HepG2 (cell line): ENCODE data around the gene CDT1. TPM values are rescaled to one million over a fixed set of nuclear protein-coding genes. Genes with fewer than 3 reads are reported as not detected.

ENCODE experiments used
- CEBPG ChIP-seq: IDR thresholded peaks from 2 replicates; pipeline ENCODE4 v1.6.1; 2016
- ESRRA ChIP-seq: sonication (generic); formaldehyde crosslinking; IDR thresholded peaks from 2 replicates; pipeline ENCODE4 v1.5.1; 2020; ENCODE audit warnings: mild to moderate bottlenecking, low read depth, missing genetic modification reagents
- FOXK2 ChIP-seq: fragments of 450-650 bp; IDR thresholded peaks from 2 replicates; pipeline ENCODE4 v1.6.1; 2016
- KAT2B ChIP-seq: fragments of 150-350 bp; IDR thresholded peaks from 2 replicates; pipeline ENCODE4 v1.6.1; 2014; ENCODE audit warnings: low read depth, low read length, borderline replicate concordance
- MED8 ChIP-seq: sonication (generic); formaldehyde crosslinking; IDR thresholded peaks from 2 replicates; pipeline ENCODE4 v1.8.1; 2023; ENCODE audit warnings: mild to moderate bottlenecking, missing genetic modification reagents; ENCODE audit not compliant: insufficient replicate concordance
- MLXIP ChIP-seq: sonication (generic); formaldehyde crosslinking; IDR thresholded peaks from 2 replicates; pipeline ENCODE4 v1.9.0; 2021; ENCODE audit warnings: missing genetic modification reagents, borderline replicate concordance
- MTA1 ChIP-seq: sonication (generic); formaldehyde crosslinking; IDR thresholded peaks from 2 replicates; pipeline ENCODE4 v1.4.0; 2020; ENCODE audit warnings: missing genetic modification reagents, mild to moderate bottlenecking, borderline replicate concordance
- NR1H2 ChIP-seq: sonication (generic); formaldehyde crosslinking; IDR thresholded peaks from 2 replicates; pipeline ENCODE4 v1.8.1; 2022; ENCODE audit warnings: low read depth, missing genetic modification reagents, borderline replicate concordance
- PHB2 ChIP-seq: fragments of 450-650 bp; IDR thresholded peaks from 2 replicates; pipeline ENCODE4 v1.6.1; 2018; ENCODE audit not compliant: partially characterized antibody
- RBFOX2 ChIP-seq: fragments of 200-400 bp; formaldehyde crosslinking; IDR thresholded peaks from 2 replicates; pipeline ENCODE4 v1.6.1; 2017; ENCODE audit warnings: low read depth, mild to moderate bottlenecking, low read length
- REXO4 ChIP-seq: sonication (generic); formaldehyde crosslinking; IDR thresholded peaks from 2 replicates; pipeline ENCODE4 v1.8.0; 2022; ENCODE audit warnings: missing genetic modification reagents, mild to moderate bottlenecking, borderline replicate concordance
- RFX3 ChIP-seq: IDR thresholded peaks from 2 replicates; pipeline ENCODE4 v1.6.1; 2016; ENCODE audit warnings: missing biosample characterization, missing genetic modification reagents
- ZBTB3 ChIP-seq: sonication (generic); formaldehyde crosslinking; IDR thresholded peaks from 2 replicates; pipeline ENCODE4 v1.4.0; 2020; ENCODE audit warnings: low read depth, mild to moderate bottlenecking, moderate library complexity, missing genetic modification reagents, borderline replicate concordance
- ZNF331 ChIP-seq: sonication (generic); formaldehyde crosslinking; IDR thresholded peaks from 2 replicates; pipeline ENCODE4 v1.4.0; 2020; ENCODE audit warnings: missing genetic modification reagents
- ZNF333 ChIP-seq: sonication (generic); formaldehyde crosslinking; IDR thresholded peaks from 2 replicates; pipeline ENCODE4 v1.4.0; 2020; ENCODE audit warnings: mild to moderate bottlenecking, missing genetic modification reagents, borderline replicate concordance
- ZNF34 ChIP-seq: sonication (generic); formaldehyde crosslinking; IDR thresholded peaks from 2 replicates; pipeline ENCODE4 v1.4.0; 2020; ENCODE audit warnings: mild to moderate bottlenecking, missing genetic modification reagents, borderline replicate concordance
- ZNF382 ChIP-seq: sonication (generic); formaldehyde crosslinking; IDR thresholded peaks from 2 replicates; pipeline ENCODE4 v1.5.0; 2020; ENCODE audit warnings: missing genetic modification reagents, mild to moderate bottlenecking, borderline replicate concordance
- ZNF549 ChIP-seq: sonication (generic); formaldehyde crosslinking; IDR thresholded peaks from 2 replicates; pipeline ENCODE4 v1.5.0; 2020; ENCODE audit warnings: missing genetic modification reagents
- ZNF557 ChIP-seq: sonication (generic); formaldehyde crosslinking; IDR thresholded peaks from 2 replicates; pipeline ENCODE4 v1.4.0; 2020; ENCODE audit warnings: missing genetic modification reagents
- ZNF577 ChIP-seq: sonication (generic); formaldehyde crosslinking; IDR thresholded peaks from 2 replicates; pipeline ENCODE4 v1.4.0; 2020; ENCODE audit warnings: mild to moderate bottlenecking, low read depth, missing genetic modification reagents, borderline replicate concordance
- ZNF607 ChIP-seq: sonication (generic); formaldehyde crosslinking; IDR thresholded peaks from 2 replicates; pipeline ENCODE4 v1.5.1; 2020; ENCODE audit warnings: missing genetic modification reagents, mild to moderate bottlenecking, borderline replicate concordance
- ZNF614 ChIP-seq: IDR thresholded peaks from 2 replicates; pipeline ENCODE4 v1.6.1; 2018; ENCODE audit warnings: missing biosample characterization, missing genetic modification reagents, inconsistent platforms, borderline replicate concordance
- ZNF672 ChIP-seq: sonication (generic); formaldehyde crosslinking; IDR thresholded peaks from 2 replicates; pipeline ENCODE4 v1.8.1; 2022; ENCODE audit warnings: missing genetic modification reagents
- polyA plus RNA-seq, 8 experiments: library from polyadenylated mRNA; depleted of rRNA in 3 of 8; stranded (reverse) in 7 of 8; unstranded in 1 of 8; fragments of >200 nt; fragmentation: Illumina TruSeq in 4 of 8; extraction: Trizol in 4 of 8; gene quantifications; 2 replicates each; pipeline versions ENCODE4 v1.2.1 to v1.2.3, GENCODE V29; 2011 to 2016; ENCODE audit warnings: low read depth in 4 of 8, missing spikeins in 1 of 8, mixed read lengths in 1 of 8; ENCODE audit not compliant: insufficient read depth in 1 of 8
- total RNA-seq, 5 experiments: library from RNA; depleted of rRNA; stranded (reverse); fragments of >200 nt; fragmentation: Illumina TruSeq; extraction: Trizol; gene quantifications; 2 replicates each; pipeline ENCODE4 v1.2.3, GENCODE V29; 2016; ENCODE audit warnings: low read depth in 1 of 5
- TF ChIP-seq, protein P1 (sequence below): sonication (generic); formaldehyde crosslinking; IDR thresholded peaks from 2 replicates; pipeline ENCODE4 v1.4.0; 2020; ENCODE audit warnings: mild to moderate bottlenecking, missing genetic modification reagents
- TF ChIP-seq, protein P2 (sequence below): sonication (generic); formaldehyde crosslinking; IDR thresholded peaks from 2 replicates; pipeline ENCODE4 v1.4.0; 2020; ENCODE audit warnings: mild to moderate bottlenecking, missing genetic modification reagents
- TF ChIP-seq, protein P3 (sequence below): sonication (generic); formaldehyde crosslinking; conservative IDR thresholded peaks from 2 replicates; pipeline ENCODE4 v1.4.0; 2020; ENCODE audit warnings: missing genetic modification reagents

CDT1 gene
- total and polyA plus RNA-seq, 2 of the 13 experiments (the other 11 are each of a cell fraction or from before 2014, with no cell fraction given) = 23.1 to 23.8 TPM

GRCh38 chr16:88763502-88764053 lies 40.0 kb upstream of the CDT1 start (continued):
- peak; percentile 91 for TF ChIP-seq FOXK2
- no peak for TF ChIP-seq MED8 (CRISPR knock-in tag)
- 0 out of 2 replicates have a peak, but pooled peaks have one; percentile 29 for TF ChIP-seq ZNF607 (CRISPR knock-in tag)
- TF ChIP-seq ZNF382 (CRISPR knock-in tag) = no peak
- TF ChIP-seq RFX3 (CRISPR knock-in tag) = no peak
- peak; percentile 73; the same call in 1 of the 2 replicates for TF ChIP-seq ESRRA (CRISPR knock-in tag)
- TF ChIP-seq ZNF614 (CRISPR knock-in tag) = peak; percentile 98
- TF ChIP-seq MLXIP (CRISPR knock-in tag) = no peak
- TF ChIP-seq, protein P1, sequence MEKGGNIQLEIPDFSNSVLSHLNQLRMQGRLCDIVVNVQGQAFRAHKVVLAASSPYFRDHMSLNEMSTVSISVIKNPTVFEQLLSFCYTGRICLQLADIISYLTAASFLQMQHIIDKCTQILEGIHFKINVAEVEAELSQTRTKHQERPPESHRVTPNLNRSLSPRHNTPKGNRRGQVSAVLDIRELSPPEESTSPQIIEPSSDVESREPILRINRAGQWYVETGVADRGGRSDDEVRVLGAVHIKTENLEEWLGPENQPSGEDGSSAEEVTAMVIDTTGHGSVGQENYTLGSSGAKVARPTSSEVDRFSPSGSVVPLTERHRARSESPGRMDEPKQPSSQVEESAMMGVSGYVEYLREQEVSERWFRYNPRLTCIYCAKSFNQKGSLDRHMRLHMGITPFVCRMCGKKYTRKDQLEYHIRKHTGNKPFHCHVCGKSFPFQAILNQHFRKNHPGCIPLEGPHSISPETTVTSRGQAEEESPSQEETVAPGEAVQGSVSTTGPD (CRISPR knock-in tag) = no peak
- no peak for TF ChIP-seq ZBTB3 (CRISPR knock-in tag)
- TF ChIP-seq RBFOX2 = no peak
- no peak for TF ChIP-seq KAT2B
- TF ChIP-seq NR1H2 (CRISPR knock-in tag) = no peak
- 0 out of 2 replicates have a peak, but pooled peaks have one; percentile 32 for TF ChIP-seq ZNF557
- peak; percentile 79; the same call in 1 of the 2 replicates for TF ChIP-seq MTA1 (CRISPR knock-in tag)
- no peak for TF ChIP-seq ZNF549
- 0 out of 2 replicates have a peak, but pooled peaks have one; percentile 74 for TF ChIP-seq ZNF34 (CRISPR knock-in tag)
- TF ChIP-seq ZNF577 = no peak
- no peak for TF ChIP-seq REXO4 (CRISPR knock-in tag)
- TF ChIP-seq, protein P2, sequence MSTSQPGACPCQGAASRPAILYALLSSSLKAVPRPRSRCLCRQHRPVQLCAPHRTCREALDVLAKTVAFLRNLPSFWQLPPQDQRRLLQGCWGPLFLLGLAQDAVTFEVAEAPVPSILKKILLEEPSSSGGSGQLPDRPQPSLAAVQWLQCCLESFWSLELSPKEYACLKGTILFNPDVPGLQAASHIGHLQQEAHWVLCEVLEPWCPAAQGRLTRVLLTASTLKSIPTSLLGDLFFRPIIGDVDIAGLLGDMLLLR = no peak
- TF ChIP-seq ZNF672 = no peak
- TF ChIP-seq ZNF331 (CRISPR knock-in tag) = peak; percentile 94
- peak; percentile 70; the same call in 1 of the 2 replicates for TF ChIP-seq CEBPG (CRISPR knock-in tag)
- TF ChIP-seq, protein P3, sequence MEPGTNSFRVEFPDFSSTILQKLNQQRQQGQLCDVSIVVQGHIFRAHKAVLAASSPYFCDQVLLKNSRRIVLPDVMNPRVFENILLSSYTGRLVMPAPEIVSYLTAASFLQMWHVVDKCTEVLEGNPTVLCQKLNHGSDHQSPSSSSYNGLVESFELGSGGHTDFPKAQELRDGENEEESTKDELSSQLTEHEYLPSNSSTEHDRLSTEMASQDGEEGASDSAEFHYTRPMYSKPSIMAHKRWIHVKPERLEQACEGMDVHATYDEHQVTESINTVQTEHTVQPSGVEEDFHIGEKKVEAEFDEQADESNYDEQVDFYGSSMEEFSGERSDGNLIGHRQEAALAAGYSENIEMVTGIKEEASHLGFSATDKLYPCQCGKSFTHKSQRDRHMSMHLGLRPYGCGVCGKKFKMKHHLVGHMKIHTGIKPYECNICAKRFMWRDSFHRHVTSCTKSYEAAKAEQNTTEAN = peak; percentile 82; the same call in 1 of the 2 replicates
- TF ChIP-seq PHB2 = no peak
- no peak for TF ChIP-seq ZNF333 (CRISPR knock-in tag)
